Mucosa of rectum (tissue), 2 donors: ENCODE measurements around the gene OTUB1.

Experiments used
- H3K27ac ChIP-seq, 2 donors: one replicate each; pipeline ENCODE4 v1.7.0; 2013; ENCODE audit warnings: inconsistent platforms in 2 of 2, low read depth in 2 of 2, low read length in 2 of 2
- H3K27me3 ChIP-seq, 2 donors: one replicate each; pipeline ENCODE4 v1.7.0; 2013; ENCODE audit warnings: low read length in 2 of 2; ENCODE audit not compliant: control insufficient read depth in 2 of 2, insufficient read depth in 2 of 2
- H3K36me3 ChIP-seq, 2 donors: one replicate each; pipeline ENCODE4 v1.7.0; 2013; ENCODE audit warnings: low read length in 2 of 2; ENCODE audit not compliant: control insufficient read depth in 2 of 2, insufficient read depth in 2 of 2
- H3K4me1 ChIP-seq, 2 donors: one replicate each; pipeline ENCODE4 v1.7.0; 2013; ENCODE audit warnings: low read length in 2 of 2, mild to moderate bottlenecking in 1 of 2; ENCODE audit not compliant: control insufficient read depth in 2 of 2, insufficient read depth in 2 of 2
- H3K4me3 ChIP-seq, 2 donors: one replicate each; pipeline ENCODE4 v1.7.0; 2013; ENCODE audit warnings: low read length in 2 of 2
- H3K9ac ChIP-seq, 2 donors: one replicate each; pipeline ENCODE4 v1.7.0; 2013; ENCODE audit warnings: low read length in 2 of 2, low read depth in 1 of 2, mild to moderate bottlenecking in 1 of 2
- H3K9me3 ChIP-seq, 2 donors: one replicate each; pipeline ENCODE4 v1.7.0; 2013; ENCODE audit warnings: low read length in 2 of 2; ENCODE audit not compliant: control insufficient read depth in 2 of 2
- donor health status: healthy.
- donor health status: Normal muscosa, but diverticular disease.

OTUB1 gene

GRCh38 chr11:63986156-63986931, at the start of gene OTUB1:
TSS of gene OTUB1 (plus strand) at chr11:63986438. CDS start at chr11:63986457, 19 bp downstream.
- H3K9ac ChIP-seq = peak within 1 kb of the TSS; percentile 73 to 77
- peak within 1 kb of the TSS; percentile 78 to 83 for H3K27ac ChIP-seq
- H3K4me3 ChIP-seq = peak within 1 kb of the TSS; percentile 87 to 92
- no peaks in the 10 kb centered on the region for H3K9me3 ChIP-seq
- H3K4me1 ChIP-seq = peaks cover 10 to 19% of the 10 kb centered on the region in 2 donors
- no peaks in the 10 kb centered on the region for H3K27me3 ChIP-seq
- peaks cover 7 to 13% of the 10 kb centered on the region in 2 donors for H3K36me3 ChIP-seq

GRCh38 chr11:63937713-63938478, 48.3 kb upstream of the OTUB1 start:
- no peaks in the 10 kb centered on the region for H3K9me3 ChIP-seq
- H3K27ac ChIP-seq = peak overlapping the region; percentile 4 to 69
- peak overlapping the region; percentile 47 to 84 for H3K4me3 ChIP-seq
- H3K27me3 ChIP-seq = no peaks in the 10 kb centered on the region
- peak overlapping the region in 1 of 2 donors; percentile 62 for H3K9ac ChIP-seq
- peaks cover 13 to 18% of the 10 kb centered on the region in 2 donors for H3K4me1 ChIP-seq
- H3K36me3 ChIP-seq = no peaks in the 10 kb centered on the region

- Histone ChIP-seq H3K9ac (peak within 1 kb of the TSS; percentile 62 to 72), H3K9me3 (no peaks in the 10 kb centered on the region), H3K36me3 (no peaks in the 10 kb centered on the region), H3K4me3 (peak within 1 kb of the TSS; percentile 79 to 86), H3K27ac (peak within 1 kb of the TSS; percentile 65 to 69), H3K4me1 (peaks cover 19 to 21% of the 10 kb centered on the region in 2 donors), H3K27me3 (no peaks in the 10 kb centered on the region)
Measured at GRCh38 chr11:63938479-63939396, 47.5 kb upstream of the OTUB1 start, which contains the start of gene NAA40. TSS of gene NAA40 (plus strand) at chr11:63939002. CDS start at chr11:63939097, 95 bp downstream.

- Histone ChIP-seq H3K9ac (peak overlapping the region; percentile 62 to 72), H3K9me3 (no peaks in the 10 kb centered on the region), H3K27ac (peak overlapping the region; percentile 65 to 69), H3K4me1 (peaks cover 22 to 24% of the 10 kb centered on the region in 2 donors), H3K36me3 (no peaks in the 10 kb centered on the region), H3K4me3 (peak overlapping the region; percentile 79 to 86), H3K27me3 (no peaks in the 10 kb centered on the region)
Measured at GRCh38 chr11:63939397-63939891, 46.8 kb upstream of the OTUB1 start.

GRCh38 chr11:63940786-63941185, 45.5 kb upstream of the OTUB1 start:
- no peak overlapping the region for H3K4me3 ChIP-seq
- H3K9me3 ChIP-seq = no peaks in the 10 kb centered on the region
- no peak overlapping the region for H3K9ac ChIP-seq
- H3K27me3 ChIP-seq = no peaks in the 10 kb centered on the region
- H3K4me1 ChIP-seq = peaks cover 32 to 35% of the 10 kb centered on the region in 2 donors
- H3K27ac ChIP-seq = peak overlapping the region in 1 of 2 donors; percentile 10
- no peaks in the 10 kb centered on the region for H3K36me3 ChIP-seq

- H3K27me3 ChIP-seq = no peaks in the 10 kb centered on the region
- no peaks in the 10 kb centered on the region for H3K9me3 ChIP-seq
- H3K4me3 ChIP-seq = no peak overlapping the region
- H3K36me3 ChIP-seq = peaks cover 6 to 9% of the 10 kb centered on the region in 2 donors
- no peak overlapping the region for H3K9ac ChIP-seq
- peaks cover 32 to 37% of the 10 kb centered on the region in 2 donors for H3K4me1 ChIP-seq
- no peak overlapping the region for H3K27ac ChIP-seq
Measured at GRCh38 chr11:63941901-63942300, 44.3 kb upstream of the OTUB1 start.

GRCh38 chr11:63942803-63943202, 43.4 kb upstream of the OTUB1 start:
- Histone ChIP-seq H3K4me3 (peak overlapping the region in 1 of 2 donors; percentile 31), H3K36me3 (peaks cover 6 to 9% of the 10 kb centered on the region in 2 donors), H3K27me3 (no peaks in the 10 kb centered on the region), H3K9me3 (no peaks in the 10 kb centered on the region), H3K4me1 (peaks cover 32 to 37% of the 10 kb centered on the region in 2 donors), H3K27ac (peak overlapping the region in 1 of 2 donors; percentile 28), H3K9ac (no peak overlapping the region)

GRCh38 chr11:63944987-63945386, 41.3 kb upstream of the OTUB1 start:
- Histone ChIP-seq H3K36me3 (peaks cover 6 to 12% of the 10 kb centered on the region in 2 donors), H3K9me3 (no peaks in the 10 kb centered on the region), H3K4me3 (no peak overlapping the region), H3K27ac (peak overlapping the region; percentile 35 to 40), H3K27me3 (no peaks in the 10 kb centered on the region), H3K9ac (peak overlapping the region in 1 of 2 donors; percentile 32), H3K4me1 (peaks cover 23 to 28% of the 10 kb centered on the region in 2 donors)

- peak overlapping the region; percentile 35 to 40 for H3K27ac ChIP-seq
- no peaks in the 10 kb centered on the region for H3K9me3 ChIP-seq
- H3K4me3 ChIP-seq = peak overlapping the region in 1 of 2 donors; percentile 33
- peaks cover 22 to 28% of the 10 kb centered on the region in 2 donors for H3K4me1 ChIP-seq
- no peaks in the 10 kb centered on the region for H3K27me3 ChIP-seq
- peaks cover 6 to 12% of the 10 kb centered on the region in 2 donors for H3K36me3 ChIP-seq
- H3K9ac ChIP-seq = no peak overlapping the region
Measured at GRCh38 chr11:63945477-63946163, 40.6 kb upstream of the OTUB1 start.
